ENCODE results near the gene ACOXL.

ACOXL gene

DNA sequence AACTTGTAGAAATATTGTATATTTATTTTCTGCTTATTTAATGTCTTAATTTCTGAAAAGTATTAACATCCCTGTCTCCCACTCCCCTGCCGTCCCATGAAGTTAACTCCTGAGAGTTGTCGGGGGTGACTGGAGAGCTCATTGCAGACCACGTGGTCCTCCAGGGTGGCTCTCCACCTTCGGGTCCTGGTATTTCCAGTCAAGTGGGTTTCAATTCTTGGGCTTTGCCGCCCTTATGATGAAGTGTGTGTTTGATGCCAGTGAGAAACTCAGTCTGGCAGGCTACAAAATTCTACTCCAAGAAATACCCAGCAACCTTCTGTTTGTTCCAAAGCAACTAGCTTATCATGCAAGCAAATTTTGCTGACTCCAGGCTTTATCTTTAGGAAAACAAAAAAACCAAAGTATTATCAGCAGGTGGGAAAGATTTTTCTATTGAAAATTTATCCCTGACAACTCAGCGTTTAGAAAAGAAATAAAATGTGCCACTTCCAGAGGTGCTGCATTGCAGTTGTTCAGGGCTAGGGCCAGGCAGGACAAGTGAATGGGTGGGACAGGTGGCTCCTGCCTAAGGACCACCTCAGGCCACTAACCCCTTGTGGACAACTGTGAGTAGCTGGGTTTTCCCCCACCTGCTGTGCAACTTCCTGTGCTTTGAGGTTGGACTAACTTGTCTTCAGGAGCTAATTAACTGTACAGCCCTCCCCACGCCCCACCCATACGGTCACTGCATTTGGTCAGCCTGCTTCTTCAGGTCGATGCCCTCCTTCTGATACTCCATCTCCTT, 434.9 kb downstream of the ACOXL start:
- DNase-seq (ENCODE audit: low spot score), result no peak

DNA sequence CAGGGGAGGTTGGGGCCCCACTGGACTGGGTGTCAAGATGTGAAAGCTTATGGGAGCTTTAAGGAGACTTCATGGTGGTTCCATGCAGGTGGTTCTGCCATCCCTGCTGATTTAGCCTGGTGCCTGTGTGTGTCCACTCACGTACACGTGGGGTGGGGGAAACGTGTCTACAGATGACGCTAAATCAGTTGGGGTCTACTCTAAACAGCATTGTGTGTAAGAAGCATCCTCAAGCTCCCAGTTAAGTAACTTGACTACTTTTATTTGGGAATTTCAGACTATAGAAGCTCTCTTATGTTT, 435.4 kb downstream of the ACOXL start:
- DNase-seq (ENCODE audit: low spot score), result no peak
